RWPE1 (cell line): Measurements from ENCODE around the gene RPL28.

Experiments used
- CTCF ChIA-PET: fragments of 350-600 bp; sonication (Branson Sonifier 250); formaldehyde crosslinking; extraction: SDS; loops from one replicate; lab custom pipeline; 2021; lab: Yijun Ruan, JAX
- POLR2A ChIA-PET: fragments of 400-600 bp; formaldehyde crosslinking; extraction: SDS; loops from one replicate; lab custom pipeline; 2020; ENCODE audit warnings: antibody characterized with exemption; ENCODE audit not compliant: low non-redundant PET; lab: Yijun Ruan, JAX
- DNase-seq: peaks from one replicate; pipeline ENCODE4 v3.0.0; 2012; ENCODE audit warnings: low spot score
- H3K27ac ChIP-seq: fragments of 450-650 bp; 2 replicates; pipeline ENCODE4 v1.5.1; 2017
- TF ChIP-seq, protein P1 (sequence below): fragments of 450-650 bp; conservative IDR thresholded peaks from 2 replicates; pipeline ENCODE4 v1.5.1; 2017; ENCODE audit warnings: low read depth, mild to moderate bottlenecking

Gene RPL28

DNA sequence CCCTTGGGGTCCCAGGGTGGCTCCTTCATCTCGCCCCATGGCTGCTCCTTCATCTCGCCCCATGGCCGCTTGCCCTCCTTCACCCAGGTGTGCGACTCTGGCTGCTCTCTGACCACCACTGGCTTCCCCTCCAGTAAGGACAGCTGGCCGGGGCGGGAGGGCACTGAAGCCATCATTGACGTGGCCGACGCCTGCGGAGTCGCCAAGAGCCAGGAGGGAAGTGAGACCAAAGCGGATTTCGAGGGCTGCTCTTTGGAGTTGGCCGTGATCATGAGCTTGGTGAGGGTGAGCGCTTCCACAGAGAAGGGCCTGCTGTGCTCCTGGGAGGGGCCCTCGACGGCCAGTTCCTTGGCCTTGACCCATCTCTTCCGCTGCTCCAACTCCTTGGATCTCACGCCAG, 27.2 kb upstream of the RPL28 start:
- ChIA-PET CTCF (no interaction called here), POLR2A (no interaction called here)
- TF ChIP-seq, protein P1, sequence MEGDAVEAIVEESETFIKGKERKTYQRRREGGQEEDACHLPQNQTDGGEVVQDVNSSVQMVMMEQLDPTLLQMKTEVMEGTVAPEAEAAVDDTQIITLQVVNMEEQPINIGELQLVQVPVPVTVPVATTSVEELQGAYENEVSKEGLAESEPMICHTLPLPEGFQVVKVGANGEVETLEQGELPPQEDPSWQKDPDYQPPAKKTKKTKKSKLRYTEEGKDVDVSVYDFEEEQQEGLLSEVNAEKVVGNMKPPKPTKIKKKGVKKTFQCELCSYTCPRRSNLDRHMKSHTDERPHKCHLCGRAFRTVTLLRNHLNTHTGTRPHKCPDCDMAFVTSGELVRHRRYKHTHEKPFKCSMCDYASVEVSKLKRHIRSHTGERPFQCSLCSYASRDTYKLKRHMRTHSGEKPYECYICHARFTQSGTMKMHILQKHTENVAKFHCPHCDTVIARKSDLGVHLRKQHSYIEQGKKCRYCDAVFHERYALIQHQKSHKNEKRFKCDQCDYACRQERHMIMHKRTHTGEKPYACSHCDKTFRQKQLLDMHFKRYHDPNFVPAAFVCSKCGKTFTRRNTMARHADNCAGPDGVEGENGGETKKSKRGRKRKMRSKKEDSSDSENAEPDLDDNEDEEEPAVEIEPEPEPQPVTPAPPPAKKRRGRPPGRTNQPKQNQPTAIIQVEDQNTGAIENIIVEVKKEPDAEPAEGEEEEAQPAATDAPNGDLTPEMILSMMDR = no peak
- no peak for DNase-seq
- no peak overlapping the region for H3K27ac ChIP-seq

DNA sequence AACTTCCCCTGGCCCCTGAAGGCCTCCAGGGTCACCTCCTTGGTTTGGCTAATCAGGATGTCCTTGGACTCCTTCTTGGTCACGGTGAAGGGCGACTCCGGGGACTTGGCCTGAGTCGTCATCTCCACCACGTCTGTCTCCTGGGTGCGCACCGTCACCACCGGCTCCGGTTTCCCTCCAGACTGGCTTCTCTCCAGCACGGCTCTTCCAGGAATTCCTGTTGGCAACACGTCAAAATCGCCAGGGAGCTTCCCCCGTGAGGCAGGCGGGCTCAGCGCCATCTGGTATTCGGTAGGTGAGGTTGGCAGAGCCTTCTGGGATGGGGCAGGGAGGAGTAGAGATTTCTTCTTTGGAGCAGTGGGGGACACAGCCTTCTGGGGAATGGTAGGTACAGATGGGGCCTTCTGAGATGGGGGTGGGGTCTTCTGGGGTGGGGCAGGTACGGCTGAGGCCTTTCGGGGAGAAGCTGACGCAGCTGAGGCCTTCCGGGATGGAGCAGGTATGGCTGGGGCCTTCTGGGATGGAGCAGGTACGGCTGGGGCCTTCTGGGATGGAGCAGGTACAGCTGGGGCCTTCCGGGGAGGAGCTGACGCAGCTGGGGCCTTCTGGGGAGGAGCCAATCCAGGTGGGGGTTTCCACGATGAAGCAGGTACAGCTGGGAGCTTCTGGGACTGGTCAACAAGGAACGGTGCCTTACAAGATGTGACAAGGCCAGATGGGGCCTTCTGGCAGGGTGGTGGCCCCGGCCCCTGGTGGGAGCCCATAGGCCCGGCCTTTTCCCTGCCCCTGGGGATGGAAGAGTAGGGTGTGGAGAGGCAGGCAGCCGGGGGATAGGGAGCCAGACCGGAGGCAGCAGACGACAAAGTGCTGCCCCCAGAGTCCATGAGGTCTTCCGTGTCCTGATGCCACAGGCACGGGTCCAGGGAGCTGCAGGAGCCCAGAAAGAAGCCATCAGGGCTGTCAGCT, 26.5 kb upstream of the RPL28 start:
- CTCF ChIA-PET = interaction anchor here (0.6 to 0.7 kb wide), 2 partner anchors 25 to 192 kb away, joined by 4 to 5 read pairs; partner anchors contain the start of gene TMEM238
- POLR2A ChIA-PET = interaction anchor here (0.7 kb wide), 1 partner anchor 933 kb away, joined by 5 read pairs; no protein-coding TSS in a partner anchor
- TF ChIP-seq, protein P1 = no peak
- H3K27ac ChIP-seq = peak overlapping the region; percentile 7; the same call in 1 of the 2 replicates
- no peak for DNase-seq

DNA sequence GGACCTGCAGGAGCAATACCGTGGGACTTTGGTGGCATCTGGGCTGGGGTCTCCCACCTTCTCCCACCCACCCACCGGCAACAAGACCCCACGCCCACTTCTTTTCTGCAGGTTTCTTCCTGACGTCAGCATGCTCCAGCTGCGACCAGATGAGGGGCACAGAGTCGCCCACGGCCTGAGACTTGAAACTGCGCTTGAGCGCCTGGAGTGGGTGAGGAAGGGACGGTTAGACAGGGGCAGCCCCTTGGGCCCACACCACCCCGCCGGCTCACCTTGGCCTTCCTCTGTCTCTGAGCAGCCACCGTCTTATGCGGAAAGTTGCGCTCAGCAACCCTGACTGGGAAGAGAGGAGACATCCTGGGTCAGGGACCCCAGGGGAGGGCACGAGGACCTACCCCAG, 24.8 kb upstream of the RPL28 start:
- TF ChIP-seq, protein P1 = no peak
- no peak overlapping the region for H3K27ac ChIP-seq
- DNase-seq = no peak
- CTCF ChIA-PET = interaction anchor here (0.5 kb wide), 1 partner anchor 19 kb away, joined by 3 read pairs; no protein-coding TSS in a partner anchor
- POLR2A ChIA-PET = interaction anchor here (0.6 kb wide), 1 partner anchor 45 kb away, joined by 6 read pairs; no protein-coding TSS in a partner anchor

DNA sequence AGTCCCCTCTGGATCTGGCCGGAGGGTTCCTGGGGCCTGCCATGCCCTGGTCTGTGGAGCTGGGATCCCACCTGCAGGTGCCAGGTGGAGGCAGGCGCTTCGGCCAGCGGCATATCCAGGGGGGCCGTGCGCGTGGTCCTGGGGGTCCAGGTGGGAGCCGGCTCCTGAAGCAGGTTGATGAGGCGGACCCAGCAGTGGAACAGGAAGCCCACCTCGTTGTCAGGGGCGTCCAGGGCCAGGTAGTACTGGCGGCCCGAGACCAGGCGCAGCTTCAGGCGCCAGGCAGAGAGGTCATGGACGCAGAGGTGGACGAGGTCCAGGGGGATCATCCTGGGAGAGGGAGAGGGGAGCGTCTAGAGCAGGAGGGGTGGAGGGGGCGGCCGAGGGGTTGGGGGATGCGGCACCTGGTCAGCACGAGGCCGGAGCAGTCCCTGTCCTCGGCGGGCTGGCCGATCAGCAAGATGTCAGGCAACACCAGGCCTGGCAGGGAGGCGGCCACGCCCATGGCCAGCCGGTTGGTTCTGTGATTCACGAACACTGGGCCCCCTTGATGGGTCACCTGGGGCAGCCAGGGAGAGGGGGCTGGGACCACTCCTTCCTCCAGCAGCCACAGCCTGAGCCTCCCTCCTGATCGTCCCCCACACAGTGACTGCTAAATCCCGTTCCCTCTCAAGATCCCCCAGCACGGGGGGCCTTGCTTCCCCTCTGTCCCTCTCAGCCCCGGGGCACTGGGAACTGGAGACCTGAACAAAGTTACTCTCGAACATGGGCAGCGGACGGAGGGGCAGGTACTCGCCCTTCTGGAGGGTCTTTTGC, 23.4 kb upstream of the RPL28 start:
- H3K27ac ChIP-seq = no peak overlapping the region
- no peak for DNase-seq
- CTCF ChIA-PET = no interaction called here
- TF ChIP-seq, protein P1 = no peak
- POLR2A ChIA-PET = no interaction called here

DNA sequence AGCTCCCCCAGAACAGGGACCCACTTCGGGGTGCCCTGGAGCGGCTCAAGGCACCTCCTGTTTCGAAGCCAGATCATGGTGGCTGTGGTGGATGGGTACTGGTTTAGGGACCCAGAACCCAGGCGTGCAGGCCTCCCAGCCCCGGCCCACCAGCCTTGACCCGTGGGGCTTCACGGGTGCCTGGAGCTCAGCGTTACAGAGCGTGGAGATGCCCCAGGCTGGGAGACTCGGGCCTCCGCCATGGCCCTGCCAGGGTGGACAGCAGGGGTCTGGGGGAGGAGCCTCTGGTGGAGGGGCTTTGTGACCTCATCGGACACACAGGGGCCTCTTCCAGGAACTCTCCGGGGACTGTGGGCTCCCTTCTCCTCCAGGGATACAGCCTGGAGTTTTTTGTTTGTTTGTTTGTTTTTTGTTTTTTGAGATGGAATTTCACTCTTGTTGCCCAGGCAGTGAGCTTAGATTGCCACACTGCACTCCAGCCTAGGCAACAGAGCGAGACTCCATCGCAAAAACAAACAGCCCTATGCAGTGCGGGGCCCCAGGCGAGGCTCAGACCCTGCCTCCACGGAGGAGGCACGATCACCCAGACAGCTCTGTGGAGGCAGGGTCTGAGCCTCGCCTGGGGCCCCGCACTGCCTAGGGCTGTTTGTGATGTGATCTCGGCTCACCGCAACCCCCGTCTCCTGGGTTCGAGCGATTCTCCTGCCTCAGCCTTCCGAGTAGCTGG, 22.6 kb upstream of the RPL28 start, which contains the start of gene GARIN5B:
GARIN5B (minus strand) TSS at position 271 of the 727 bp plus-strand sequence; CDS start at position 77, 194 bp downstream.
- ChIA-PET POLR2A (interaction anchor here (0.6 kb wide), 1 partner anchor 389 kb away, joined by 3 read pairs; no protein-coding TSS in a partner anchor), CTCF (interaction anchor here (1.0 to 1.5 kb wide), 2 partner anchors 21 to 61 kb away, joined by 3 to 4 read pairs; partner anchors contain the start of gene TMEM238)
- no peak for DNase-seq
- H3K27ac ChIP-seq = no peak within 1 kb of the TSS
- TF ChIP-seq, protein P1 = no peak
